ENCODE results near the gene MYADML2.

- no peak for TF ChIP-seq CTCF (conservative IDR thresholded peaks at IDR 0.05; ENCODE audit: low read length)
- no peak for TF ChIP-seq EZH2phosphoT487 (IDR thresholded peaks at IDR 0.05; ENCODE audit: borderline replicate concordance, low read depth, low read length)
Measured at GRCh38 chr17:81934850-81935708, 12.0 kb downstream of the MYADML2 start.
